CD4-positive, alpha-beta T cell treated with Interleukin-6 at 100 ng/mL for 8 hours (primary cell): ENCODE measurements around the gene ZFYVE28.
A peak's percentile ranks its signal among the peaks of the same experiment; 100 is the strongest.

Source experiments
- DNase-seq: peaks from one replicate; pipeline ENCODE4 v3.0.0-alpha.2; 2020; ENCODE audit warnings: mixed read lengths, low spot score

The ZFYVE28 gene

DNA sequence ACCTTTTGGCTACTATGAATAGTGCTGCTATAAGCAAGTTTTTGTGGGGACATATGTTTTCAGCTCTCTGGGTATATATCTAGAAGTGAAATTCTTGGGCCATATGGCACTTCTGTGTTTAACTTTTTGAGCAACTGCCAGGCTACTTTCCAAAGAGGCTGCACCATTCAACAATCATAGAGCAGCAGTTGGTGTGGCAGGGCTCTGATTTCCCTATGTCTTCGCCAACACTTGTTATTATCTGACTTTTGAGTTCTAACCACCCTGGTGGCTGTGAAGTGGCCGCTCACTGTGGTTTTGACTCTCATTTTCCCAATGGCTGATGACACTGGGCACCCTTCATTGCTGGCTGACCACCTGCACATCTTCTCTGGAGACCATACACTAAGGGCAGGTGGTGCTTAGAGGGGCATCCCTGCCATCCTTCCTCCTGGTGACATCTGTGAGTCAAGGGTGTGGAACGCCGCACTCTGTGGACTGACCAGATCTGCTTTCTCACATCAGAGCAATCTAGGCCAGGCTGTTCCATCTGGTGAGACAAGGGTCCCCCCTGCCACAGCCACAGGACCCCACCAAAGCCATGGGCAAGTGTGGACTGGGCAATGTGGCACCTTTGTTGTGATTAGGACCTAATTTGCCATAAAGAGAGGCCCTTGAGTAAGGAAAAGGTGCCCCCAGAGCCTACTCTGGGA, 49.6 kb downstream of the ZFYVE28 start:
- DNase-seq = no peak

DNA sequence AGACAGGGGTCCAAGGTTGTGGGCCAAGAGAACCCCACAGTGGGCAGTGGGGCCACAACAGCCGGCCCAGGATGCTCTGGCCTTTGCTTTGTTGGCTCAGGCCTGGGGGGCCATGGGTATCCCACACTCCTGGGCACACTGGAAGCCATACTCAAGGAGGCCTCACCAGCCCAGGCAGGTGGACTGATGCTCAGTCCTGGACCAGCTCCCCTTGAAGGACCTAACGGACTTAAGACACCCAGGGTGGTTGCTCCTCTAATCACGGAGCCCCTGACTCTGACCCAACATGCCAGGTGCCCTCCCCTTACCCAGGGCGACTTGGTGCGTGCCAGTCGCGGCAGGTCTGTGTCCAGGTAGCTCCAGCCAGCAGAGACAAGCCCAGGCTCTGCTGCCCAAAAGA, 50.8 kb downstream of the ZFYVE28 start:
- DNase-seq = no peak

DNA sequence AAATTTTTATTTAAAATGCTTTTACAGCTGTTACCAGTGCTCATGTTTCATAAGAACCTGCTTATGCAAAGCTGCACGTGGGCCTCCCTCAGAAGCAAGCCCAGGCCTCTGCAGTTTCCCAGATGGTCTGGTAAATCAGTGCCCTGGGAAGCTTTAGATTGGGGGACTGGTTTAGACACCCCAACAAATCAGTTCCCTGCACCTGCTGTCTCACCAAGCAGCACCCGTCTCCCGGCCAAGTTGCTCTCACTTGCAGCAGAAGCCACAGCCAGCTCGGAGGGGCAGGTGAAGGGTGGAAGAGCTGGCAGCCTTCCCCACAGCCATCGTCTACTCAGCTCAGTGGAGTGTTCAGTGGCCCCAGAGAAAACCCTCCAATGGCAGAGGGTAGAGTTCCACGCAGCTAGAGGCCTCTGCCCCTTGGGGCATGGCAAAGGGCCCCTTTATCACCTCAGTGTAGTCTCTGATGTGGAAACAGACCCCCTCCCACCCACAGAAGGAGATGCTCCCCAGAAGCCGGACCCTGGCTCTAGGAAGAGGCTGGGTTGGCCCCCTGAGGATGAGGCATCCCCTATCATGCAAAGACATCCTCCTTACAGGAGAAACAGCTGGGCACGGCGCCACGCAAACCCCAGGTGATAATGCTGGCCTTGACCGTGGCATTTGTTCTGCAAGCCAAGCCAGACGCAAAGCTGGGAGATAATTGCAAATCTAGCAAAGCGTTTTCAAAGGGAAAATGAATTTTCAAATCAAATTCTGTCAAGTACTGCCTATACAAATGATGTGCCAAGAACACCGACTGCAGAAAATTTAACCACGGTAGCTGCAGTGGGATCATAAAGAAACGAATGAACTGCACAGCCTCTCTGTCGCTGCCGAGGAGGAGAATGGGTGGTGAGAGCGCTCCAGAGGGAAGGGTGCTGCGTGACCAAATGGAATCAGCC, 51.9 kb downstream of the ZFYVE28 start:
- DNase-seq = no peak

DNA sequence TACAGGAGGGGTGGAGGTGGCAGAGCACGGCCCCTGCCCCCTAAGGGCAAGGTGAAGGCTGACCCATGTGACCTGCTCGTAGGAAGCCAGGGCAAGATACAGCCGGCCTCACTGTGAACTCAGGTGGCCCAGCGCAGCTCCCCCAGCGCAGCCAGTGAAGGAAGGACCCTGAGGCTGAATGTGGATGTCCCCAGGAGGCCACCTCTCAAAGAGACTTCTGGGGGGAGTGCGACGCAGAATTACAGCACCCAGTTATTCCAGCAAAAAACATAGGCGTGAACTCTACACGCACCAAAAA, 52.6 kb downstream of the ZFYVE28 start:
- no peak for DNase-seq

DNA sequence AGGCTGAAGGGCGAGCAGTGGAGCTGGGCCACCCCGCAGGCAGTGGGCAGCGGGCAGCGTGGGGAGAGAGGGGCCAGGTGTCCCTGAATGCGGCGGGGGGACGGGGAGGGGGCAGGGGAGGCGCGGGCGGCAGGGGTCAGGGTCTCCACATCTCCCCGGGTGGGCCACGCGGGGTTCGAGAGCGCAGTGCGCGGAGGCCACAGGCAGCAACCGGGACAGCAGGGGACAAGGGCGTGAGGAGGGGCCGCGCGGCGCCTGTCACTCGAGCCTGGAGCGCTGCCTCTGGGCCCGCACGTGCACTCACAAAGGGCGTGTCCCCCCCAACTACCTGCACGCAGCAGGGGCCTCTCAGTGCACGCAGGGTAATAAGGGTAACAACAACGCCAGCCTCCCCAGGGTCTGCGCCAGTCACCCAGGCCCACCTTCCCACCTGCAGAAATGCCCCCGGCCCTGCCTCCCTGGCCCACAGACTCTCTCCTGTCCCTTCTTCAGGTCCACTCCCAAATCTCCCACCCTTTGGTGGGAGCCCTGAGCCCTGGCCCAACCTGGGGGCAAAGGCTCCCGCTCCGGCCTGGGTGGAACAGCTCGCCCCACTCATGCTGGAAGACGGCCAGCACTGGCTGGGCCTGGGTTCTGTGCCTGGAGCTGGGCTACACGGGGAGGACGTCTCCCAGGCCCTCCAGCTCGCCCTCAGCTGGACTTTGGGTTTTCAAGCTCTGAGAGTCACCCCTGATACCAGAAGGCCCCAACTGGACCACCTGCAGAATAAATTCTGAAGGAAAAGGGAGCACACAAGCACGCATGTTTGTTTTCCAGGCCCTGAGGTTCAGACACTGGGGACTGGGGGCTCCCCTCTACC, 53.2 kb downstream of the ZFYVE28 start:
- DNase-seq = no peak

DNA sequence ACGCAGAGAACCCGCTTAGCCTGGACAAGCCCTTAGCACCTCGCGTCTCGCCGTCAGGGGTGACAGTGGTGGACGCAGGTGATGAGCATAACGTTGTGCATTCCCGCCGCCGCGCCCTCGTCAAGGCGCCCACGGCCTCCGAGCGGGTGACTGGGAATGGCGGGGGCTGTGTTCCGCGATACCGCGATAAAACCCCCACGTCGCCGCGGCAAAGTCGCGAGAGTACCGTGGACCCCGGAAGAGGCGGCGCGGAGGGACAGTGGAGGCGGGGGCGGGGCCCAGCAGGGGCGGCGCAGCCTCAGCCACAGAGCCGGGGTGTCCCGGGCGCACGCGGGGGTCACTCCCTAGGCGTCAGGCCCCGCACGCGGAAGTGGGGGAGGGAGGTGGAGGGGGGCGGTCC, 53.8 kb downstream of the ZFYVE28 start:
- DNase-seq = peak; percentile 53

DNA sequence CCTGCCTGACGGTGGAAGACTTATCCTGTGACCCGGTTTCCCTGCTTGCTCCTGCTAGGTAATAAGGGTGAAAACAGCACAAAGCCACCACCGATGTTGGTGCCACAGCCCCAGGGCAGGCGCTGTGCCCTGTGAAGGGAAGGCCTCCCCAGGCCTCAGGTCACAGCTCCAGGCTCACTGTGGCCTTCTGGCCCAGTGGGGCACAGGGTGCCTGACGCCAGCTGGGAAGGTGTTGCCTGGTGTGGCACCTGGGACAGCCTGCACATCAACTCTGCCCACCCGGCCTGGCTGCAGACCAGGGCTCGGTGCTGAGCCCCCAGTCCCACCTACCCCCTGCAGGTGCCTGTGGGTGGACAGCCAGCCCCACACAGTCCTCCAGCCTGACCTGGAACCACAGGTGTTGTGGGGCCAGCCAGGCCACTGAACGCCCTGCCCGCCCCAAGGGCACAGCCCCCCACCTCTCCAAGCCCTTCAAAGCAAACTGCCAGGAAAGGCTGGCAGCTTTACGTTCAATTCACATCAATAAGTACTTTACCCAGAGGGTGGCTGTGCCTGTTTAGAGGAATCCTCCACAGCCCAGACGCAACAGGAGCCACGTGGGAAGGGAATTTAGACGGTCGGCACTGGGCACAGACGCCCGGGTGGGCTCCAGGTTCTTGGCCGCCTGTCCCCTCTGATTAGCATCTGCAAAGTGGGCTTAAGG, 54.3 kb downstream of the ZFYVE28 start:
- no peak for DNase-seq

DNA sequence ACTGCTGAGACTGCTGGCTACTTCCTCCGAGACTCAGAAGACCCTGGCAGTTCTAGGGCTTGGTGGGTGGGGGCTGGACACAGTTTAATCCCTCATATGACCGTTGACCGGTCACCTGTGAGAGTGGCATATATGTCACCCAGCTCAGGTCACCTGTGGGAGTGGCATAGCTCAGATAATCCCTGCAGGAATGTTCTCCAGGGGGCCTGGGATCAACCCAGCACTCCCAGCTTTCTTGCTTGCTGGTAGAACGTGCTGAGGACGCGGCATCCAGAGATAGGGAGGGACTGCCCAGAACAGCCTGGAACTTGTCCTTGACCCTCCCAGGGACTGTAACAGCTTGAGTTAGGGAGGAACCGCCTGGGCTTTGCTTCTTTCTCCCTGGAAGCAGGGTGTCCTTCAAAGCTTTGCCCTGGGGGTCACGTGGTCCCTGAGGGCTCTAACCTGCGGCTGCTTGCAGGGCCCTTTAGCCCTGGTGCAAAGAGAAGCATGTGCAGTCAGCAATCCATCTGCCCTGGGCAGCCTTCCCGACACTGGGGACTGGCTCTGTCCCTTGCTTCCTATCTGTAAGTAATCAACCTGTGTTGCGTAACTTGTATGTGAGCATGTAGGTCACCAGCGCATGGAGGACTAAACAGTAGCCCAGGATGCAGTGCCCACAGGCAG, 55.3 kb downstream of the ZFYVE28 start:
- DNase-seq = no peak

DNA sequence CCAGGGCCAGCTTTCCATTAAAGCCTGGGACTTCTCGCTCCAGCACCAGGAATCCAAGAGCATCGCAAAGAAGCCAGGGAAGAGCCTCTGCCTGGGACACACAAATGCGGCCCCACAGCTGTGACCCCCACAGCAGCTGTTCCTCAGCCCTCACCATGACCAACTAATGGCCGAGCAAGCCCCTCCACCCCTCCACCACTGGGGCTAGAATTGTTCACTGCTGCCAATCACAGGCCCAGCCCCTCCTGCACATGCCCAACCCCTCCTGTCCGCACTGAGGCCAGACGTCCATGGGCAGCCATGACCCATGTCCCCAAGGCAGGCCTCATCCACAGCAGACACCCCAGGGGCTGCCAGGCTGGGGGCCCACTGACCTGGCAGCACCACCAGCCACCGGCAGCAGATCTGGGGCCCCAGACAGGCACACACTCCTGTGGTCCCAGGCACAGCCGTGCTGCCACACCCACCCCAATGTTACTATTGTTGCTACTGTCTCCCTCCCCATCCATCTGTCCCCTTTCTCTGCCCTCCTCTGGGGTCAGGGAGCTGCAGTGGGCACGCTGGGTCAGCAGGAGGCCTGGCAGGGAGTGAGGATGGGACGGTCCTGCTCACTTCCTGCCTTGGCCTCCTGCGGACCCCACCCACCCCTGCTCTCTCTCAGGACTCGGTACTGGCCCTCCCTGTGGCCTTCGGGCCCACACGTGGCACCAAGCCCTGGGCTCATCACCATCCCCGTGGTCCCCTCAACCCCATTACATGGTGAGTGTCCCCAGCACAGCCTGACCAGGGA, 56.0 kb downstream of the ZFYVE28 start:
- no peak for DNase-seq

DNA sequence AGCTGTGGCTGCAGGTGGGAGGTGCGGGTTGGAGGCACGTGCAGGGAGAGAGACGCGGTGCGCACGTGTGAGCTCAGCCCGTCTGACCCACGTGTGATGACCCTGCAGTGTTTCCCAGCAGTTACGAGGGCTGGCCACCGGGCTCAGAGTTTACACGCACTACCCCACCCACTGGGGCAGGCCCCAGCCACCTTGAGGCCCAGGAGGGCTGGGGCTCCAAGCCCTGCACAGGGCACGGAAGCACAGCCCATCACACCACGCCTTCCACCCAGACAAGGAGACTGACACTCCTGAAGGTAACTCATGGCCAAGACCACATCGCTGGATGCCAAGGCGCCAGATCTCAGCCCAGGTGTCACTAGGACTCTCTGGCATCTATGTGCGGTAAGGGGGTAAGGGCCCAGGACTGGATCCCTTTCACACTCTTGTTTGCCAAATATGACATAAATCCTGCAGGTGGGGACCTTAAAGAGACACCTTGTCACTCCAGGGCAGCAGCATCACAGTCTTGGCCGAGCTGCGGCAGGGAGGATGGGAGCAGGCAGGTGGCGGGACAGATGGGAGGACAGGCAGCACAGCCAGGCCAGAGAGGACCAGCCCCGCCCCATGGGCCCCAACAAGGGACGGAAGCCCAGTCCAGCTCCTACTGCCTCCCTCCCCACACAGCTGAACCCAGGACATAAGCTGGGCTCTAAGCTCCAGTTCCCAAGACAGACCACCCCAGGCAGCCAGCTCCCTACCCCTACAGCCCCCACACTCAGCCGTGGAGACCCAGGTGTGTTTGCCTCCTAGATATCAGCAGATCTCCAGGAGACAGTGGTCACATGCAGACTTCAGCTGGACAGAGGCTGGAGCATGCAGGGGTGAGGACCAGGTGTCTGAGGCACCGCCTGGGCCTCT, 56.8 kb downstream of the ZFYVE28 start:
- DNase-seq = no peak

DNA sequence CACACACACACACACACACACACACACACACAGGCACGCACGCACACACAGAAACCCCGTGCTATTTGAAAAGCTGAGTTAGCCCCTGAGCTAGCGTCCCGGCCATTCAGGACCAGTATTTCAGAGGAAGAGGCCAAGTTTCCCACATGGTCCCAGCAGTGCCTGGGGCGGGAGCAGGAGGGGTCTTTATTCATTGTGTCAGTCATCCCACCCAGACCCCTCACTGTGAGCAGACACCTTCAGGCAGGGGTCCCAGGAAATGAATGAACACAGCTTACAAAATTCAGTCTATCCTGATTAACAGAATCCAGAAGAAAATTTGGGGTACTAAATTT, 58.1 kb downstream of the ZFYVE28 start:
- no peak for DNase-seq

DNA sequence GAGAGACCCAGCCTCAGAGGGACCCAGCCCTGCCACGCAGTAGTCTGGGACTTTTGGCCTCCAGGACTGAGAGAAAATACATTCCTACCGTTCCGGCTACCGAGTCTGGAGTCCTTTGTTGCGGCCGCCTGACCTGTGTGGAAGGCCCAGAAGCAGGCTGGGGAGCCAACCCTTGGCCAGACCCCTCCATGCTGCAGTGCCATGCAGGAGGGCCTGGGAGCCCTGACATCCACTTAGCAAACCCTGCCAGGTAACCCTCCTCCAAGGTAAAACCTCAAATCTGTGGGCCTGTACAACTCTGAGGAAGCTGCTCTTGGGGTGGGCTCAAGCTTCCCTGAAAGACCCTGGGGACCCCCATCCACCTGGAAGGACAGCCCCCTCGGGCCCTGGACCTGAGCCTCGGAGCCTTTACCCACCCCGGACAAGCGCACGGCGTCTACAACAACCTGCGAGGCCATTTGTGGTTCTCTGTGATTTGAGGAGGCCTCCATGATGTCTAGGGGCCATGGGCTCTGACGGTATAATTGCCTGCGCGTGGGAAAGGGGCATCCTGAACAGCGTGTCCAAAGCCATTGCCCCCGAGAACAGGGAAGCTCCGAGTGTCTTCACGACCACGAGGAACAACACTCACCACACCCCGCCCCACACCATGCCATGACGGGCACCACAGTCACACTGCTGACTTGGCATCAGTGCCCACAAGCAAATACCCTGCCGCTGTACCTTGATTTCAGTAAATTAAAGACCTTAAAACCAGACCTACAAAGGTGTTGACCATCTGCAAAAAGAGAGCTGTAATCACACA, 58.7 kb downstream of the ZFYVE28 start:
- DNase-seq = no peak

DNA sequence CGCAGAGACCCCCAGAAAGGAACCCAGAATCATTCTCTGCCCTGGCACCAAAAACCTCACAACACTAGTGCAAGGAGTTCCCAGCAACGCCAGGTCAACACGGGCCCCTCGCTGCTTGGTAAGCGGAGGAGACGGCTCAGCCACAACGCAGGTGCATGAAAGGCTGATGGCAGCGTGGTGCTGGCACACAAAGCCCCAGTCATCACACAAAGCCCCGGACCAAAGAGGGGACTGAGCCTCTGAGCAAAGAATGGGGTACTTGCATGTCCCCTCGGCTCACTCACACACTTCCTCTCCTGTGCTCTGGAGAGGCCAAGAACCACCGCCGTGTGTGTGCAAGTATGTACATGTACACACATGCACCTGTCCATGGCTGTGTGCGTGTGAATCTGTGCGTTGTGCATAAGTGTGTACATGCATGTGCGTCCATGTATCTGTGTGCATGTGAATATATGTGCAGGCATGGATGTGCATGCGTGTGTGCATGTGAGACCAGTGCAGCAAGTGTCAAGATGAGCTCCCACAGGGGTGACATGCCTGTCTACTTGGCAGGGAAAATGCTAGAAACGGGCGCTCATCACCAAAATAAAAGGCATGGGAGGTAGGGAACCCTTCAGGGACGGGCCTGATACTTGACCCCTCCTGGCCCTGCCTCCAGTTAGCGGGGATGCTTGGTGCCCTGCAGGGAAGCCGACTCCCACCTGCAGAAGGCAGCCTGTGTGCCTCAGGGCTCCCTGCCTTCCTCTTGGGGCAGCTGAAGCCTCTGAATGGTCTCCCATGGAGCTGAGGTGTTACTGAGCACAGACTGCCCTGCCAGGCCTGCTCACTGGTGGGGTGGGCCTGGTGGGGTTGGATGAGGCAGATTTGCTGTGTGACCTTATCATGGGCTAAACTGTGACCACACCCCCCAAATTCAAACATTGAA, 60.4 kb downstream of the ZFYVE28 start:
- DNase-seq = no peak

DNA sequence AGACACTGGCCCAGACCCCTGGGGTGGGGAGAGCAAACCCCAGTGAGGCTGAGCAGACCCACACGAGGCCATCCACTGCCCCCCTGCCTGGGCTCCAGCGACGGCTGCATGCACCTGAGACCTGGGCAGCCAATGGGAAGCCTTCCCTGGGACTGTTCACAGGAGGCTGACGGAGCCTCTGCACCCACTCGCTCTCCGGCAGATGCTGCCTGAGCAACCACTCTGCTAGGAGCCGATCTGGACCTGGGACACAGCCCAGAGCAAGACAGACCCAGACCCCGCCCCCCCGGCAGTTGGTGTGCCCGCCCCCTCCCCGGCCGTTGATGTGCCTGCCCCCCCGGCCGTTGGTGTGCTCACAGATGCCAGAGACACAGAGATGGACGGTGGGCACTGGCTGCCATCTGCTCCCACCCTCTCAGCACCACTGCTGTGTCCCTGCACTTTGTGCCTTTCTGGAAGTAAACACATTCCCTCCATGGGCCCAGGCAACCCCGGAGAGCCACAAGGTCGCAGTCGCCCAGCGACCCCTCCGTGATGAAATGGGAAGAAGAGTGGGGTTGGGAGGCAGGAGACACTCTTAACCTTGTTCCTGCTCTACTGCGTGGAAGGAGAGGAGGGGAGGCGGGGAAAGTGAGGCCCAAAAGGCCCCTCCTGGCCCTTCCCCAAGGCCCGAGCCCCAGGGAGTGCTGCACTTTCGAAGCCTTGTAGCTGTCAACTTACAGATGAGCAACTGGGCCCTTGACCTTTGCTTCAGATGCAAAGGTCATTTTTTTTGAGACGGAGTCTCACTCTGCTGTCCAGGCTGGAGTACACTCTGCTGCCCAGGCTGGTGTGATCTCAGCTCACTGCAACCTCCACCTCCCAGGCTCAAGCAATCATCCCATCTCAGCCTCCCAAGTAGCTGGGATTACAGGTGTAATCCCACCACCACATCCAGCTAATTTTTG, 62.0 kb downstream of the ZFYVE28 start:
- no peak for DNase-seq

DNA sequence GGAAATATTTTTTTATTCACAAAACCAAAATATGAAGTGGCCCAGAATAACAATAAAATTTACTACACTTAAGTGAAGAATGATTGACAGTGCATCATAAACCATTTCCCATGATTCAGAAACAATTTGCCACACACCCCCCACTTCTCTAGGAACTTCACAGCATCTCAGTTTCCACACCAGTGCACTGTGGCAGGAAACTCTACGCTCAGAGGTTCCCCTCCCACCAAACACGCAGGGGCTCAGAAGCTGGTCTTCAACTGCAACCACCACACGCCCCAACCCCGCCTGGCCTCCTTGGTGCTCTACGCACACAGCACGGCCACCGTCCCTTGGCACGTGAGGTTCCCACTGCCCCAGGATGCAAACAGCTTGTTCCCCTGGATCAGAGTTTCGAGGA, 63.7 kb downstream of the ZFYVE28 start:
- DNase-seq = no peak

DNA sequence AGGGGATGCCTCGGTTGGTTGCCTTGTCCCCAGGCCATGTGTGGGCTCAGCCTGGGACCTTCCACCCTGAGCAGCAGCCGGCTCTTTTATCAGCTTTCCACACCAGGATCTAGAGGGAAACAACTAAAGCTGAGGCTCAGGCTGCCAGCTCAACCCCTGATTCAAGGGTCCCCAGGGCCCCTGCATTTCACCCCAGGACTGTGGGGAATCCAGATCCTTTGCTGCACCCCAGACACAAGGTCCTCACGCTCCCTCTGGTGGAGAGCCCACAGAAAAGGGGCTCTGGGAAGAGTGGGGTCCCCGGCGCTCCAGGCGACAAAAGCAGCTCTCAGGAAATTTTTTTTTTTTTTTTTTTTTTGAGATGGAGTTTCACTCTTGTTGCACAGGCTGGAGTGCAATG, 64.3 kb downstream of the ZFYVE28 start:
- no peak for DNase-seq
